ENCODE results near the gene RAB44. TPM values are rescaled to one million over a fixed set of nuclear protein-coding genes. Genes with fewer than 3 reads are reported as not detected.

RAB44 gene
- total and polyA plus RNA-seq, 2 of the 13 experiments (the other 11 are each of a cell fraction or from before 2014, with no cell fraction given) = not detected

- no peak for TF ChIP-seq BORCS8-MEF2B (CRISPR knock-in tag; IDR thresholded peaks at IDR 0.05)
- TF ChIP-seq MTF1 (CRISPR knock-in tag; IDR thresholded peaks at IDR 0.05) = no peak
- TF ChIP-seq KAT8 (CRISPR knock-in tag; IDR thresholded peaks at IDR 0.05) = no peak
- TF ChIP-seq CHD2 (IDR thresholded peaks at IDR 0.05; ENCODE audit: low read depth, low read length) = no peak
- no peak for TF ChIP-seq ZNF276 (CRISPR knock-in tag; IDR thresholded peaks at IDR 0.05; ENCODE audit: low read depth)
- TF ChIP-seq NR2C2 (CRISPR knock-in tag; IDR thresholded peaks at IDR 0.05; ENCODE audit: borderline replicate concordance) = no peak
- TF ChIP-seq, protein P1, sequence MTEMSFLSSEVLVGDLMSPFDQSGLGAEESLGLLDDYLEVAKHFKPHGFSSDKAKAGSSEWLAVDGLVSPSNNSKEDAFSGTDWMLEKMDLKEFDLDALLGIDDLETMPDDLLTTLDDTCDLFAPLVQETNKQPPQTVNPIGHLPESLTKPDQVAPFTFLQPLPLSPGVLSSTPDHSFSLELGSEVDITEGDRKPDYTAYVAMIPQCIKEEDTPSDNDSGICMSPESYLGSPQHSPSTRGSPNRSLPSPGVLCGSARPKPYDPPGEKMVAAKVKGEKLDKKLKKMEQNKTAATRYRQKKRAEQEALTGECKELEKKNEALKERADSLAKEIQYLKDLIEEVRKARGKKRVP (CRISPR knock-in tag; IDR thresholded peaks at IDR 0.05) = no peak
- TF ChIP-seq RAD21 (CRISPR knock-in tag; IDR thresholded peaks at IDR 0.05) = peak; percentile 65; the same call in 1 of the 2 replicates
- no peak for TF ChIP-seq RFX3 (CRISPR knock-in tag; IDR thresholded peaks at IDR 0.05)
- TF ChIP-seq ERF (CRISPR knock-in tag; IDR thresholded peaks at IDR 0.05) = no peak
- TF ChIP-seq U2AF1 (optimal IDR thresholded peaks at IDR 0.05; ENCODE audit: low read depth, low read length) = no peak
- no peak for TF ChIP-seq PRDM4 (CRISPR knock-in tag; IDR thresholded peaks at IDR 0.05; ENCODE audit: borderline replicate concordance)
- TF ChIP-seq JUND (CRISPR knock-in tag; IDR thresholded peaks at IDR 0.05) = no peak
- no peak for TF ChIP-seq CBX1 (IDR thresholded peaks at IDR 0.05; ENCODE audit: low read depth)
- TF ChIP-seq CBX5 (CRISPR knock-in tag; IDR thresholded peaks at IDR 0.05; ENCODE audit: borderline replicate concordance) = no peak
- no peak for TF ChIP-seq ZNF30 (CRISPR knock-in tag; IDR thresholded peaks at IDR 0.05)
- no peak for TF ChIP-seq ZNF816 (CRISPR knock-in tag; IDR thresholded peaks at IDR 0.05; ENCODE audit: borderline replicate concordance)
- no peak for TF ChIP-seq ZNF598 (CRISPR knock-in tag; IDR thresholded peaks at IDR 0.05; ENCODE audit: borderline replicate concordance)
- no peak for TF ChIP-seq ZNF569 (CRISPR knock-in tag; IDR thresholded peaks at IDR 0.05; ENCODE audit: borderline replicate concordance)
- TF ChIP-seq MIXL1 (CRISPR knock-in tag; IDR thresholded peaks at IDR 0.05) = peak; percentile 20; the same call in 1 of the 2 replicates
Observed at GRCh38 chr6:36701401-36701991, 3.9 kb downstream of the RAB44 start (continued).
